ENCODE data around the gene HDC. TPM values are rescaled to one million over a fixed set of nuclear protein-coding genes. Genes with fewer than 3 reads are reported as not detected.
A peak's percentile ranks its signal among the peaks of the same experiment; 100 is the strongest.

Gene HDC
- polyA plus RNA-seq, 1 experiment = not detected

GRCh38 chr15:50257924-50258323, 7.6 kb downstream of the HDC start:
- Histone ChIP-seq H3K27ac (ENCODE audit: low read depth, low read length) (no peak overlapping the region), H3K9me3 (ENCODE audit: control insufficient read depth, insufficient read depth, low read length) (peaks cover 3% of the 10 kb centered on the region; the same call in 1 of the 2 replicates), H3K27me3 (ENCODE audit: control insufficient read depth, insufficient read depth, low read length) (no peaks in the 10 kb centered on the region), H3K4me3 (ENCODE audit: low read depth, low read length) (no peak overlapping the region)
- TF ChIP-seq, protein P1, sequence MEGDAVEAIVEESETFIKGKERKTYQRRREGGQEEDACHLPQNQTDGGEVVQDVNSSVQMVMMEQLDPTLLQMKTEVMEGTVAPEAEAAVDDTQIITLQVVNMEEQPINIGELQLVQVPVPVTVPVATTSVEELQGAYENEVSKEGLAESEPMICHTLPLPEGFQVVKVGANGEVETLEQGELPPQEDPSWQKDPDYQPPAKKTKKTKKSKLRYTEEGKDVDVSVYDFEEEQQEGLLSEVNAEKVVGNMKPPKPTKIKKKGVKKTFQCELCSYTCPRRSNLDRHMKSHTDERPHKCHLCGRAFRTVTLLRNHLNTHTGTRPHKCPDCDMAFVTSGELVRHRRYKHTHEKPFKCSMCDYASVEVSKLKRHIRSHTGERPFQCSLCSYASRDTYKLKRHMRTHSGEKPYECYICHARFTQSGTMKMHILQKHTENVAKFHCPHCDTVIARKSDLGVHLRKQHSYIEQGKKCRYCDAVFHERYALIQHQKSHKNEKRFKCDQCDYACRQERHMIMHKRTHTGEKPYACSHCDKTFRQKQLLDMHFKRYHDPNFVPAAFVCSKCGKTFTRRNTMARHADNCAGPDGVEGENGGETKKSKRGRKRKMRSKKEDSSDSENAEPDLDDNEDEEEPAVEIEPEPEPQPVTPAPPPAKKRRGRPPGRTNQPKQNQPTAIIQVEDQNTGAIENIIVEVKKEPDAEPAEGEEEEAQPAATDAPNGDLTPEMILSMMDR (IDR thresholded peaks at IDR 0.05; ENCODE audit: low read depth, low read length) = no peak
- DNase-seq (ENCODE audit: low read depth, low spot score) = peak; percentile 7
- ChIA-PET POLR2A (no interaction called here), CTCF (no interaction called here)

DNA sequence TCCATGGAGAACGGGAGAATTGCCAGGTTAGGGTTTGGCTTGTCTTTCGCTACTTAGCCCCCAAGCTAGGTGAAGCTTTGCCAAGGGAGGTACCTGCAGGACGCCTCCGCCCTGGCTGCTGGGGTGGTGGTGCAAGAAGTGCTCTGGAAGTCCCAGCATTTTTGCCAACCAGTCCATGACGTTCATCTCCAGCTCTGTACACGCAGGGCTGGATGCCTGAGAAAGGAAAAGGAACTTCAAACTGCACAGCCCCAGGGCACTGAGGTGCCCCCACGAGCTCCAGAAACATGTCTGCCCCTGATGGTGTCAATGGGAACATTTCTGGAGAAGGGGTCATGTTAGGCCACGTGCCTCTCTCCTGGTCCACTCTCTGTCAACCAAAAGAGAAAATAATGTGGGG, 8.2 kb downstream of the HDC start:
- CTCF ChIA-PET = no interaction called here
- POLR2A ChIA-PET = no interaction called here
- H3K9me3 ChIP-seq (ENCODE audit: control insufficient read depth, insufficient read depth, low read length) = peaks cover 3% of the 10 kb centered on the region; the same call in 1 of the 2 replicates
- H3K27me3 ChIP-seq (ENCODE audit: control insufficient read depth, insufficient read depth, low read length) = no peaks in the 10 kb centered on the region
- no peak overlapping the region for H3K4me3 ChIP-seq (ENCODE audit: low read depth, low read length)
- H3K27ac ChIP-seq (ENCODE audit: low read depth, low read length) = no peak overlapping the region
- DNase-seq (ENCODE audit: low read depth, low spot score) = no peak
- TF ChIP-seq, protein P1 (IDR thresholded peaks at IDR 0.05; ENCODE audit: low read depth, low read length) = no peak

GRCh38 chr15:50256188-50257041, 9.1 kb downstream of the HDC start:
- no peaks in the 10 kb centered on the region for H3K27me3 ChIP-seq (ENCODE audit: control insufficient read depth, insufficient read depth, low read length)
- H3K4me3 ChIP-seq (ENCODE audit: low read depth, low read length) = no peak overlapping the region
- ChIA-PET POLR2A (interaction anchor here (0.6 kb wide), 1 partner anchor 28 kb away, joined by 3 read pairs; no protein-coding TSS in a partner anchor), CTCF (no interaction called here)
- TF ChIP-seq, protein P1 (IDR thresholded peaks at IDR 0.05; ENCODE audit: low read depth, low read length) = no peak
- H3K27ac ChIP-seq (ENCODE audit: low read depth, low read length) = no peak overlapping the region
- DNase-seq (ENCODE audit: low read depth, low spot score) = peak; percentile 37
- peaks cover 3% of the 10 kb centered on the region; the same call in 1 of the 2 replicates for H3K9me3 ChIP-seq (ENCODE audit: control insufficient read depth, insufficient read depth, low read length)

DNA sequence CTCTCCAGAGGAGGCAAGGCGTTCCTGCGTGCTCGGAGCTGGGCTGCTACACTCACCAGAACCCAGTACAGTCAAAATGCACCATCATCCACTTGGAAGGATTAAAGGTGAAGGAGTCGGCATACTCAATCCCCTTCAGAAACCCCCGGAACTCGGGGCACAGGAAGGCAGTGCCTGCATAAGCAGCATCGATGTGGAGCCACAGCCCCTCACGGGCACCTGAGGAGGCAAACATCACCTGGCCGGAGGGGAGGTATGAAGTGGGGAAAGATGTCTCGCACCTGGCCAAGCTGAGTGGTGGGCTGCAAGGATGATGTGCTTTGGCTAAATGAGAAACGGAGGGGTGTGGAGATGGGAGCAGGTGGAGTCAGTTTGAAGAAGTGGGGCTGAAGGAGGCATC, 13.0 kb downstream of the HDC start:
- TF ChIP-seq, protein P1 (IDR thresholded peaks at IDR 0.05; ENCODE audit: low read depth, low read length) = no peak
- POLR2A ChIA-PET = no interaction called here
- CTCF ChIA-PET = no interaction called here
- Histone ChIP-seq H3K27ac (ENCODE audit: low read depth, low read length) (no peak overlapping the region), H3K27me3 (ENCODE audit: control insufficient read depth, insufficient read depth, low read length) (no peaks in the 10 kb centered on the region), H3K4me3 (ENCODE audit: low read depth, low read length) (no peak overlapping the region), H3K9me3 (ENCODE audit: control insufficient read depth, insufficient read depth, low read length) (peaks cover 3% of the 10 kb centered on the region; the same call in 1 of the 2 replicates)
- DNase-seq (ENCODE audit: low read depth, low spot score) = no peak

DNA sequence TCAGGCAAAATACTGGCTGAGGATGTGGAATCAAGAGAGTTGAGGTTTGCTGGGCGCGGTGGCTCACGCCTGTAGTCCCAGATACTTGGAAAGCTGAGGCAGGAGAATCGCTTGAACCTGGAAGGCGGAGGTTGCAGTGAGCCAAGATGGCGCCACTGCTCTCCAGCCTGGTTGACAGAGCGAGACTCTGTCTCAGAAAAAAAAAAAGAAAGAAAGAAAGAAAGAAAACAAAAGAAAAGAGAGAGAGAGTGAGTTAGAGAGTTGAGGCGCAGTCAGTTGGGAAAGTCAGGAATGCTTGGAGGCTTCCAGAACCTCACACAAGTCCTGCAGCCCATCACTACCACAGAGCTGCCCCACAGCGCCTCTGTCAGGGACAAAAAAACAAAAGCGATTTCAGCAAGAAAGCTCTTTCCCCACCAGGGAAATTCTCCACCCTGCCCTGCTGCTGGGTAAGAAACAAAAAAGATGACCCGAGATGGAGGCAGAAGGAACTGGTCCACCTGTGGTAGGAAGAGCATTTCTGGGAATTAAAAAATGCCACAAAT, 13.8 kb downstream of the HDC start:
- DNase-seq (ENCODE audit: low read depth, low spot score) = no peak
- Histone ChIP-seq H3K4me3 (ENCODE audit: low read depth, low read length) (no peak overlapping the region), H3K27ac (ENCODE audit: low read depth, low read length) (no peak overlapping the region), H3K27me3 (ENCODE audit: control insufficient read depth, insufficient read depth, low read length) (no peaks in the 10 kb centered on the region), H3K9me3 (ENCODE audit: control insufficient read depth, insufficient read depth, low read length) (no peaks in the 10 kb centered on the region)
- ChIA-PET CTCF (interaction anchor here (0.6 kb wide), 1 partner anchor 11 kb away, joined by 8 read pairs; no protein-coding TSS in a partner anchor), POLR2A (no interaction called here)
- TF ChIP-seq, protein P1 (IDR thresholded peaks at IDR 0.05; ENCODE audit: low read depth, low read length) = no peak

Measured in AG04450 (cell line).